T-cell (primary cell): ENCODE results near the gene TMCO2. TPM values are rescaled to one million over a fixed set of nuclear protein-coding genes. Genes with fewer than 3 reads are reported as not detected.
"Not testable (repeated sequence)": the region's sequence is repeated elsewhere in the genome, so short reads cannot be mapped to it uniquely, and the experiment has no call there.

Experiments used
- ATAC-seq, 4 experiments: fragments of 200-7000 bp in 3 of 4; fragments of 150-1000 bp in 1 of 4; cut with Tn5 transposase; replicated peaks in 1 of 4; 1 replicate in 3 of 4; 2 replicates in 1 of 4; pipeline ENCODE4 v1.10.0; 2021; ENCODE audit warnings: moderate library complexity in 3 of 4, mild to moderate bottlenecking in 2 of 4, moderate number of reproducible peaks in 1 of 4
- CTCF ChIA-PET, 2 donors: fragments of 300-600 bp; sonication (Branson Sonifier 250); formaldehyde crosslinking; loops; one replicate each; lab custom pipeline; 2022; ENCODE audit warnings: antibody characterized with exemption in 2 of 2; lab: Charles Lee
- POLR2A ChIA-PET, 2 donors: fragments of 300-600 bp; sonication (Branson Sonifier 250); formaldehyde crosslinking; loops; one replicate each; lab custom pipeline; 2022; ENCODE audit warnings: antibody characterized with exemption in 2 of 2; lab: Charles Lee
- DNase-seq, 35 experiments: peaks; one replicate each; pipeline versions ENCODE4 v3.0.0 to v3.0.0-alpha.2; 2013 to 2023
- H3K27ac ChIP-seq: one replicate; pipeline ENCODE4 v1.5.1; 2013; ENCODE audit warnings: low read length
- H3K27me3 ChIP-seq, 2 experiments: replicated peaks in 1 of 2; 1 replicate in 1 of 2; 2 replicates in 1 of 2; pipeline versions ENCODE4 v1.6.1 to v1.7.0; 2013; ENCODE audit warnings: low read length in 1 of 2, mixed read lengths in 1 of 2; ENCODE audit not compliant: control insufficient read depth in 2 of 2, insufficient read depth in 2 of 2; ENCODE audit errors: extremely low read depth in 1 of 2
- H3K36me3 ChIP-seq, 2 donors: 1 replicate in 1 of 2; 2 replicates in 1 of 2; pipeline versions ENCODE4 v1.6.1 to v1.7.0; 2013; ENCODE audit warnings: low read length in 1 of 2; ENCODE audit not compliant: control insufficient read depth in 2 of 2, insufficient read depth in 1 of 2; ENCODE audit errors: extremely low read depth in 1 of 2
- H3K4me1 ChIP-seq, 2 experiments: 1 replicate in 1 of 2; 2 replicates in 1 of 2; pipeline versions ENCODE4 v1.6.1 to v1.7.0; 2013; ENCODE audit warnings: low read length in 2 of 2, mixed read lengths in 1 of 2; ENCODE audit not compliant: insufficient read depth in 2 of 2, control insufficient read depth in 1 of 2; ENCODE audit errors: extremely low read depth in 1 of 2
- H3K4me3 ChIP-seq, 2 donors: 1 replicate in 1 of 2; 2 replicates in 1 of 2; pipeline versions ENCODE4 v1.5.1 to v1.7.0; 2013; ENCODE audit warnings: mild to moderate bottlenecking in 2 of 2, low read length in 1 of 2, moderate library complexity in 1 of 2; ENCODE audit not compliant: control insufficient read depth in 1 of 2; ENCODE audit errors: extremely low read depth in 1 of 2
- H3K9me3 ChIP-seq: 2 replicates; pipeline ENCODE4 v1.7.0; 2013
- H3K27ac Mint-ChIP-seq, 2 donors: one replicate each; pipeline ENCODE4 v1.8.0; 2020 to 2021; ENCODE audit warnings: mild to moderate bottlenecking in 2 of 2, mixed read lengths in 2 of 2
- H3K27me3 Mint-ChIP-seq, 2 donors: one replicate each; pipeline ENCODE4 v1.8.0; 2021 to 2022; ENCODE audit warnings: mixed read lengths in 2 of 2
- H3K36me3 Mint-ChIP-seq: one replicate; pipeline ENCODE4 v1.8.0; 2021; ENCODE audit warnings: mixed read lengths
- H3K4me1 Mint-ChIP-seq, 3 donors: one replicate each; pipeline ENCODE4 v1.8.0; 2020 to 2022; ENCODE audit warnings: mixed read lengths in 3 of 3, mild to moderate bottlenecking in 1 of 3
- H3K4me3 Mint-ChIP-seq, 3 donors: one replicate each; pipeline ENCODE4 v1.8.0; 2020 to 2022; ENCODE audit warnings: mild to moderate bottlenecking in 3 of 3, mixed read lengths in 3 of 3, moderate library complexity in 3 of 3
- H3K9me3 Mint-ChIP-seq, 3 donors: one replicate each; pipeline ENCODE4 v1.8.0; 2020 to 2022; ENCODE audit warnings: mixed read lengths in 3 of 3
- WGBS: methylation state at CpG from one replicate; pipeline ENCODE4 v1.1.5; 2013; ENCODE audit warnings: missing lambda C conversion rate; ENCODE audit not compliant: insufficient coverage; 5-methylcytosine and 5-hydroxymethylcytosine counted together
- total RNA-seq, 35 experiments: library from RNA in 6 of 35; stranded (reverse) in 6 of 35; fragments of 120-200 nt in 1 of 35; gene quantifications; one replicate each; pipeline versions ENCODE4 v1.2.1 to v1.2.4 and lab custom pipeline; 2013 to 2026

Gene TMCO2
- not detected for total RNA-seq
- 0.24 TPM for total RNA-seq (2013)
- 0 to 0.28 (median 0.10) reads per million in 29 experiments for total RNA-seq (lab: John Stamatoyannopoulos, UW)

DNA sequence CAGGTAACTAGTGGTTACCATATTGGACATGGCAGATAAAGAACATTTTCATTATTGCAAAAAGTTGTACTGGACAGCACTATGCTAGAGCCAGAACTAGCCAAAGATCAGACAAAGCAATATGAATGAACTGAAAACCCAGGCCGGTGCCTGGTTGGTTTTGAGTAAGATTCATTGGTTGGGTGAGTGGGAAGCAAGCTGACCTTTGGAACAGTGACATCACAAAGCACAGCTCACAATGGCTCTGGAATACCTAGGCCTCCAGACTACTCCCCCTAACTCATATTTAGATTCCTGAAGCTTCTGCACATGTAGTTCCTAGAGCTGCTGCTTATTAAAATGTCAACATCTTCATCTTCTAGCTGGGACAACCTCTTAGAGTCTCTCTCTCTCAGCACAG lies at the start of gene TMCO2:
TMCO2 (plus strand) TSS at position 283 of the 400 bp plus-strand sequence; CDS start at position 340, 57 bp downstream.
- ChIA-PET POLR2A (interaction anchor here in 1 of 2 donors (0.6 kb wide), 1 partner anchor 935 kb away, joined by 3 read pairs; no protein-coding TSS in a partner anchor), CTCF (no interaction called here)
- H3K4me1 ChIP-seq, result no peaks in the 10 kb centered on the region
- H3K27ac ChIP-seq, result no peak within 1 kb of the TSS
- H3K9me3 Mint-ChIP-seq, result no peaks in the 10 kb centered on the region
- H3K27ac Mint-ChIP-seq, result no peak within 1 kb of the TSS
- no peak within 1 kb of the TSS for H3K4me3 Mint-ChIP-seq
- H3K36me3 Mint-ChIP-seq, result no peaks in the 10 kb centered on the region
- H3K4me3 ChIP-seq, result no peak within 1 kb of the TSS
- H3K4me1 Mint-ChIP-seq, result peaks cover 0 to 8% (median 5%) of the 10 kb centered on the region in 3 donors
- H3K9me3 ChIP-seq, result no peaks in the 10 kb centered on the region
- DNase-seq (no peak), ATAC-seq (no peak)
- no peaks in the 10 kb centered on the region for H3K27me3 ChIP-seq
- H3K27me3 Mint-ChIP-seq, result no peaks in the 10 kb centered on the region
- no peaks in the 10 kb centered on the region for H3K36me3 ChIP-seq
- no CpG with 5 or more reads among the region's 1 CpG for WGBS

DNA sequence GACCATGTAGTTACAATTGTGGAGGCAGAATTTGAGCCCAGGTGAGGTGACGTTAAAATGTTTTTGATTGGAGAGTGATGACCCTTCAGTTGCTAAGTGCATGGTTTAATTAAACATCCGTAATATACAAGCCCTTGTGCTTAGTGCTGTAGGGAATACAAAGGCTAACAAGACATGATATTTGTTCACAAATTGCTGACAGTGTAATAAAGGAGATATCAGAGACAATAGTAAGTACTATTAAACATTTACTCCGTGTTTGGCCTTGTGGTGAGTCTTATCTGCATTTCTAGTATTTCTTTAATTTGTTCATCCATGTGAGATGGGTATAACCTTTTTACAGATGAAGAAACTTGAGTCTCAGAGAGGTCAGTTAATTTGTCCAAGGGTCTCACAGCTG lies 48.6 kb upstream of the TMCO2 start:
- H3K27ac ChIP-seq, result no peak overlapping the region
- H3K27ac Mint-ChIP-seq, result no peak overlapping the region
- H3K27me3 Mint-ChIP-seq, result no peaks in the 10 kb centered on the region
- H3K27me3 ChIP-seq, result no peaks in the 10 kb centered on the region
- peaks cover 31% of the 10 kb centered on the region for H3K36me3 Mint-ChIP-seq
- peaks cover 0 to 31% of the 10 kb centered on the region in 2 donors for H3K36me3 ChIP-seq
- ATAC-seq (no peak), DNase-seq (no peak)
- H3K9me3 Mint-ChIP-seq, result no peaks in the 10 kb centered on the region
- peaks cover 0 to 5% (median 0%) of the 10 kb centered on the region in 3 donors for H3K4me1 Mint-ChIP-seq
- H3K4me3 Mint-ChIP-seq, result no peak overlapping the region
- ChIA-PET CTCF (interaction anchor here in 1 of 2 donors (1.4 kb wide), 1 partner anchor 47 kb away, joined by 7 read pairs; no protein-coding TSS in a partner anchor), POLR2A (no interaction called here)
- H3K9me3 ChIP-seq, result no peaks in the 10 kb centered on the region
- no CpG with 5 or more reads among the region's 3 CpGs for WGBS
- no peaks in the 10 kb centered on the region for H3K4me1 ChIP-seq
- H3K4me3 ChIP-seq, result no peak overlapping the region

DNA sequence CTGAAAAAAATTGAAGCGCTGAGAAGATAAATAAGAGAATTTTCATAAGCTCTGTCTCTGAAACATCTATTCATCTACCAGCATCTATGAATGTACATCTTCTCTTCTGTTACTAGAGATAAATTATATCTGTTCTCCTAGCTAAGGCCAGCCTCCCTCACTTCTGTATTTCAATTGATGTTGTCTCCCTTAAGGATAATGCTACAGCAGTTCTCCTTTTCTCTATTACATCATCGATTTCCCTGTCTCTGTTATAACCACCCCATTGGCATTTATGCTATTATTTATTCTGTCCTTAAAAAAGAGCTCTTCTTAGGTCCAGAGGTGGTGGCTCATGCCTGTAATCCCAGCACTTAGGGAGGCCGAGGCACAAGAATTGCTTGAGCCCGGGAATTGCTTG lies 42.9 kb upstream of the TMCO2 start:
- ChIA-PET POLR2A (interaction anchor here in 1 of 2 donors (0.6 kb wide), 1 partner anchor 203 kb away, joined by 4 read pairs; no protein-coding TSS in a partner anchor), CTCF (interaction anchor here in 1 of 2 donors (0.6 kb wide), 1 partner anchor 230 kb away, joined by 3 read pairs; no protein-coding TSS in a partner anchor)
- H3K27ac ChIP-seq, result no peak overlapping the region
- no peaks in the 10 kb centered on the region for H3K27me3 Mint-ChIP-seq
- peaks cover 41% of the 10 kb centered on the region for H3K36me3 Mint-ChIP-seq
- H3K9me3 ChIP-seq, result no peaks in the 10 kb centered on the region
- H3K4me3 Mint-ChIP-seq, result no peak overlapping the region
- H3K4me3 ChIP-seq, result no peak overlapping the region
- no peak for ATAC-seq
- H3K36me3 ChIP-seq, result peaks cover 0 to 37% of the 10 kb centered on the region in 2 donors
- H3K4me1 ChIP-seq, result no peaks in the 10 kb centered on the region
- H3K4me1 Mint-ChIP-seq, result peaks cover 9 to 11% (median 10%) of the 10 kb centered on the region in 3 donors
- no peaks in the 10 kb centered on the region for H3K9me3 Mint-ChIP-seq
- WGBS, result 100% methylated on average over 2 of the region's 4 CpGs
- H3K27me3 ChIP-seq, result no peaks in the 10 kb centered on the region
- DNase-seq, result no peak
- H3K27ac Mint-ChIP-seq, result no peak overlapping the region

DNA sequence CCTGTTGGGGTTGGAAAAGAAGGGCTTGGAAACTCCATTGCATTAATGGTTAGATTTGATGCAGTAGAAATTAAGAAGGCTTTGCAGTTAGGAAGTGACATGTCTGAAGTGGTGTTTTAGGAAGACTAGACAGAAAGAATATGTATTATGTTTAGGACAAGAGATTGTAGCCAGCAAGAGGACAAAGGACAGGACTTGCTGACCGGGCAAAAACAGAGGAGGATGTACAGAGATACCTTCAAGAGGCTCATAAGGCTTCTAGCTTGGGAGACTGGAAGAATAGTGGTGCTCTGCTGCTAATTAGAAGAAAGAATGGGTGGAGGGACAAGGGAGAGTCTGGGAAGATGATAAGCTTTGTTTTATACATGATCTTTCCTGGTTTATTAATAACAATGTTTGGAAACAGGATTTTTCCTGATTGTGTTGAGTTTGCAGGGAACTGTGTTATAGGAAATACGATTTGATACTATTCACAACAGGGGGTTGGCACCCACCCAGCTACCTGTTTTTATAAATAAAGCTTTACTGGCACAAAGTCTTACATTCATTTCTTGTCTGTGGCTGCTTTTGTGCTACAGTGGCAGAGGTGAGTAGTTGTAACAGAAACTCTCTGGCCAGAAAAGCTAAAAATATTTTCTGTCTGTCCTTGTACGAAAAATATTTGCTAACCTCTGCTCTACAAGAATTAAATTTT lies 37.1 kb upstream of the TMCO2 start:
- no peaks in the 10 kb centered on the region for H3K27me3 Mint-ChIP-seq
- Histone ChIP-seq H3K27me3 (no peaks in the 10 kb centered on the region), H3K9me3 (no peaks in the 10 kb centered on the region), H3K4me1 (no peaks in the 10 kb centered on the region), H3K27ac (no peak overlapping the region), H3K4me3 (no peak overlapping the region), H3K36me3 (peaks cover 0 to 50% of the 10 kb centered on the region in 2 donors)
- 100% methylated on average over 2 of the region's 3 CpGs for WGBS
- H3K4me3 Mint-ChIP-seq, result no peak overlapping the region
- POLR2A ChIA-PET, result no interaction called here
- no peaks in the 10 kb centered on the region for H3K9me3 Mint-ChIP-seq
- ATAC-seq (no peak), DNase-seq (no peak)
- CTCF ChIA-PET, result no interaction called here
- H3K4me1 Mint-ChIP-seq, result peaks cover 7 to 16% (median 14%) of the 10 kb centered on the region in 3 donors
- H3K36me3 Mint-ChIP-seq, result peaks cover 47% of the 10 kb centered on the region
- no peak overlapping the region for H3K27ac Mint-ChIP-seq

DNA sequence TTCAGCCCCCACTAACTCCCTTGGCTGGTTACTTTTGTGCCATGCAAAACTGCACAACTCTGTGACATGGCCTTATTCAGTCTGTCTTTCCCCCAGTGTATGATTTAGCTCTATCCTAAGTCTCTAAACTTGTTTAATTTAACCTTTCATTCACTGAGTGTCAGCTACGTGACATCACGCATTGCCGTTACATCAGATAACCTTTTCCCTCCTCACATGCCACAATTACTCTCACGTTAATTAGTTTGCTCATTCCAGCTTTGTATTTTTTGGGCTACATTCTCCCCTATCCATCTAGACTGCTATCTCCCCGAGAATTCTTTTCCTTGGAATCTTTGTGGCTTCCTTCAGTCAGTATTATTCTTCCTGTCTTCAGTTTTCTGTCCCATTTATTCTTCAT lies 29.4 kb upstream of the TMCO2 start:
- no peak overlapping the region for H3K4me3 ChIP-seq
- ChIA-PET POLR2A (no interaction called here), CTCF (no interaction called here)
- H3K9me3 Mint-ChIP-seq, result no peaks in the 10 kb centered on the region
- H3K27ac Mint-ChIP-seq, result no peak overlapping the region
- no peak for DNase-seq
- no peak overlapping the region for H3K27ac ChIP-seq
- 96% methylated on average over 4 of the region's 5 CpGs for WGBS
- no peaks in the 10 kb centered on the region for H3K4me1 ChIP-seq
- H3K9me3 ChIP-seq, result no peaks in the 10 kb centered on the region
- no peaks in the 10 kb centered on the region for H3K27me3 Mint-ChIP-seq
- peaks cover 28% of the 10 kb centered on the region for H3K36me3 Mint-ChIP-seq
- H3K27me3 ChIP-seq, result no peaks in the 10 kb centered on the region
- no peak overlapping the region for H3K4me3 Mint-ChIP-seq
- peaks cover 4 to 19% of the 10 kb centered on the region in 2 donors for H3K36me3 ChIP-seq
- H3K4me1 Mint-ChIP-seq, result peaks cover 8 to 16% (median 15%) of the 10 kb centered on the region in 3 donors
- ATAC-seq, result no peak

DNA sequence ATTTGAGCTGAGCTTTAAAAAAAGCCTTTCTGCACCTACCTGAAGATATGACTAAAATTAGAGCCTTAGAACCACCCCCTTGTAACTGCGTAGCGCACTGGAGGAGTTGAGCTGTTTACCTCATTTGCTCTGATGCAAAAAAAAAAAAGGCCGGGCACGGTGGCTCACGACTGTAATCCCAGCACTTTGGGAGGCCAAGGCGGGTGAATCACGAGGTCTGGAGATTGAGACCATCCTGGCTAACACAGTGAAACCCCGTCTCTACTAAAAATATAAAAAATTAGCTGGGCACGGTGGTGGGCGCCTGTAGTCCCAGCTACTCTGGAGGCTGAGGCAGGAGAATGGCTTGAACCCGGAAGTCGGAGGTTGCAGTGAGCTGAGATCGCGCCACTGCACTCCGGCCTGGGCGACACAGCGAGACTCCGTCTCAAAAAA lies 26.2 kb upstream of the TMCO2 start:
- H3K4me1 ChIP-seq, H3K27ac ChIP-seq, DNase-seq, H3K27me3 ChIP-seq, H3K27ac Mint-ChIP-seq, POLR2A ChIA-PET, H3K27me3 Mint-ChIP-seq, H3K9me3 Mint-ChIP-seq, H3K4me3 Mint-ChIP-seq, H3K9me3 ChIP-seq, ATAC-seq, H3K4me3 ChIP-seq: not testable (repeated sequence)
- no CpG with 5 or more reads among the region's 18 CpGs for WGBS
- peaks cover 8 to 14% (median 11%) of the 10 kb centered on the region in 3 donors for H3K4me1 Mint-ChIP-seq
- H3K36me3 ChIP-seq, result peaks cover 4 to 17% of the 10 kb centered on the region in 2 donors
- peaks cover 19% of the 10 kb centered on the region for H3K36me3 Mint-ChIP-seq
- CTCF ChIA-PET, result interaction anchor here in 1 of 2 donors (0.6 to 2.1 kb wide), 2 partner anchors 118 to 408 kb away, joined by 3 to 5 read pairs; no protein-coding TSS in a partner anchor
